Keratinocyte (primary cell): ENCODE results near the gene AGAP1. TPM values are rescaled to one million over a fixed set of nuclear protein-coding genes. Genes with fewer than 3 reads are reported as not detected.

ENCODE experiments used
- DNase-seq: peaks from one replicate; pipeline ENCODE4 v3.0.0-alpha.2; 2011; ENCODE audit warnings: low read depth, missing footprints, low spot score
- FAIRE-seq: peaks from 2 replicates; lab custom pipeline; 2011; peaks lifted over from hg19 to GRCh38; lab: Jason Lieb, UNC
- H2AFZ ChIP-seq: 2 replicates; pipeline ENCODE4 v1.6.0; 2012; ENCODE audit warnings: low read length, control low read depth, inconsistent platforms; ENCODE audit not compliant: control insufficient read depth
- H3K27ac ChIP-seq: 2 replicates; pipeline ENCODE4 v1.5.1; 2011; ENCODE audit warnings: low read length; ENCODE audit not compliant: control insufficient read depth, insufficient read depth
- H3K27me3 ChIP-seq: 3 replicates; pipeline ENCODE4 v1.6.0; 2011; ENCODE audit warnings: low read length; ENCODE audit not compliant: control insufficient read depth, insufficient read depth; ENCODE audit errors: extremely low read depth
- H3K36me3 ChIP-seq, 2 experiments: 2 replicates in 1 of 2; 3 replicates in 1 of 2; pipeline ENCODE4 v1.5.1; 2011; ENCODE audit warnings: low read length in 2 of 2, mild to moderate bottlenecking in 1 of 2; ENCODE audit not compliant: control insufficient read depth in 2 of 2, insufficient read depth in 2 of 2; ENCODE audit errors: extremely low read depth in 1 of 2
- H3K4me1 ChIP-seq: 3 replicates; pipeline ENCODE4 v1.5.1; 2011; ENCODE audit warnings: low read length; ENCODE audit not compliant: control insufficient read depth, insufficient read depth; ENCODE audit errors: extremely low read depth
- H3K4me2 ChIP-seq: 3 replicates; pipeline ENCODE4 v1.6.0; 2011; ENCODE audit warnings: low read depth, low read length; ENCODE audit not compliant: control insufficient read depth, insufficient read depth; ENCODE audit errors: extremely low read depth
- H3K4me3 ChIP-seq, 3 experiments: fragments of 200-600 bp in 1 of 3; sonication (generic) in 1 of 3; 2 replicates in 2 of 3; 3 replicates in 1 of 3; pipeline ENCODE4 v1.5.1; 2011 to 2016; ENCODE audit warnings: low read length in 3 of 3, mild to moderate bottlenecking in 3 of 3, control low read depth in 2 of 3, inconsistent platforms in 1 of 3, low read depth in 1 of 3, mixed read lengths in 1 of 3, mixed run types in 1 of 3, moderate library complexity in 1 of 3; ENCODE audit not compliant: control insufficient read depth in 2 of 3, insufficient read depth in 2 of 3; ENCODE audit errors: extremely low read depth in 1 of 3
- H3K79me2 ChIP-seq: 2 replicates; pipeline ENCODE4 v1.6.0; 2012; ENCODE audit warnings: low read length; ENCODE audit not compliant: control insufficient read depth, insufficient read depth
- H3K9ac ChIP-seq: 3 replicates; pipeline ENCODE4 v1.6.0; 2011; ENCODE audit warnings: low read length; ENCODE audit not compliant: control insufficient read depth, insufficient read depth; ENCODE audit errors: extremely low read depth
- H3K9me1 ChIP-seq: 3 replicates; pipeline ENCODE4 v1.6.0; 2011; ENCODE audit warnings: low read length; ENCODE audit not compliant: control insufficient read depth, insufficient read depth; ENCODE audit errors: extremely low read depth
- H3K9me3 ChIP-seq: 2 replicates; pipeline ENCODE4 v1.5.1; 2012; ENCODE audit warnings: low read depth, low read length; ENCODE audit not compliant: control insufficient read depth
- H4K20me1 ChIP-seq: 3 replicates; pipeline ENCODE4 v1.6.0; 2011; ENCODE audit warnings: low read length; ENCODE audit not compliant: control insufficient read depth, insufficient read depth; ENCODE audit errors: extremely low read depth
- CTCF ChIP-seq, 3 experiments: IDR thresholded peaks in 1 of 3; conservative IDR thresholded peaks in 1 of 3; optimal IDR thresholded peaks in 1 of 3; 2 replicates in 2 of 3; 3 replicates in 1 of 3; pipeline versions ENCODE3 to v1.5.1; 2011; ENCODE audit warnings: low read length in 3 of 3, mild to moderate bottlenecking in 3 of 3, moderate library complexity in 2 of 3, control low read depth in 1 of 3, inconsistent platforms in 1 of 3; ENCODE audit not compliant: insufficient read depth in 2 of 3; ENCODE audit errors: extremely low read depth in 1 of 3
- EZH2 ChIP-seq: IDR thresholded peaks from one replicate; pipeline ENCODE4 v1.6.1; 2012; ENCODE audit warnings: inconsistent platforms, mild to moderate bottlenecking, low read length, moderate library complexity
- dilution Hi-C: fragments of 300-500 bp; cut with MboI; formaldehyde crosslinking; loops from one replicate; pipeline ENCODE4 v1.7.0; 2020; ENCODE audit warnings: low sequenced_read_pairs; ENCODE audit not compliant: extremely low pct_ligation_motif_present
- polyA plus RNA-seq, 5 experiments: library from polyadenylated mRNA; depleted of rRNA in 3 of 5; stranded (reverse) in 3 of 5; stranded (forward) in 1 of 5; unstranded in 1 of 5; fragments of >200 nt; gene quantifications; 1 replicate in 1 of 5; 2 replicates in 3 of 5; 3 replicates in 1 of 5; pipeline versions ENCODE4 v1.2.1 to v1.2.3, GENCODE V29; 2011 to 2012; ENCODE audit warnings: missing spikeins in 2 of 5, low read depth in 1 of 5, low replicate concordance in 1 of 5

The AGAP1 gene
- polyA plus RNA-seq, 1 donor (not counting 4 experiments of a cell fraction or from before 2014, with no cell fraction given) = 12.6 TPM

DNA sequence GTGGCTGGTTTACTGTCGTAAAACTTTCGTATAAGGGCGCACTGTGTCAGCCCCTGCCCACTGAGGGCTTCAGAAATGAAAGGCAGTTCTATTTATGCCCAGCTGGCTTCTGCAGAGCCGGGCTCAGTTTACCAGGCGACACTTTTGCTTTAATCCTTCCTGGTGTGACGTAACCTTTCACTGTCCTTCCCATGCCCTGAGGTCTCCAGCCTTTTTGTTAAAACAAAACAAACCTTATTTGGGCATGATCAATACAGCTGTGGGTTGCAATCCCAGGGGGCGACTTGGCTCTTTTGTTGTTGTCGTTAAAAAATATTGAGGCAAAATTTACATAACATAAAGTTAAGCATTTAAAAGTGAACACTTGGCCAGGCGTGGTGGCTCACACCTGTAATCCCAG lies 85.3 kb downstream of the AGAP1 start:
- H3K9me3 ChIP-seq = no peaks in the 10 kb centered on the region
- no peak overlapping the region for H3K27ac ChIP-seq
- dilution Hi-C loops = no loop called here
- H4K20me1 ChIP-seq = peaks cover 20% of the 10 kb centered on the region
- no peak overlapping the region for H3K9ac ChIP-seq
- H3K4me2 ChIP-seq = no peak overlapping the region
- H3K27me3 ChIP-seq = no peaks in the 10 kb centered on the region
- peaks cover 34% of the 10 kb centered on the region for H3K79me2 ChIP-seq
- no peak overlapping the region for H3K4me3 ChIP-seq
- H3K9me1 ChIP-seq = no peaks in the 10 kb centered on the region
- FAIRE-seq (no peak), DNase-seq (no peak)
- peaks cover 10% of the 10 kb centered on the region for H3K4me1 ChIP-seq
- no peak overlapping the region for H2AFZ ChIP-seq
- H3K36me3 ChIP-seq = no peaks in the 10 kb centered on the region
- no peak for TF ChIP-seq CTCF (optimal IDR thresholded peaks at IDR 0.05 in 1 of 3, IDR thresholded peaks at IDR 0.05 in 1 of 3, conservative IDR thresholded peaks at IDR 0.05 in 1 of 3; ENCODE audit: extremely low read depth in 1 of 3, insufficient read depth in 2 of 3, low read length in 3 of 3)
- no peak for TF ChIP-seq EZH2

GRCh38 chr2:235580426-235581157 lies 86.7 kb downstream of the AGAP1 start:
- DNase-seq (no peak), FAIRE-seq (no peak)
- Histone ChIP-seq H3K27ac (no peak overlapping the region), H3K9me1 (no peaks in the 10 kb centered on the region), H3K4me2 (no peak overlapping the region), H3K36me3 (no peaks in the 10 kb centered on the region), H2AFZ (no peak overlapping the region), H3K4me1 (peaks cover 6% of the 10 kb centered on the region), H3K79me2 (peaks cover 31% of the 10 kb centered on the region), H3K9me3 (no peaks in the 10 kb centered on the region), H3K27me3 (no peaks in the 10 kb centered on the region), H4K20me1 (peaks cover 16% of the 10 kb centered on the region), H3K9ac (no peak overlapping the region), H3K4me3 (no peak overlapping the region)
- TF ChIP-seq CTCF (optimal IDR thresholded peaks at IDR 0.05 in 1 of 3, IDR thresholded peaks at IDR 0.05 in 1 of 3, conservative IDR thresholded peaks at IDR 0.05 in 1 of 3; ENCODE audit: extremely low read depth in 1 of 3, insufficient read depth in 2 of 3, low read length in 3 of 3) = no peak
- no peak for TF ChIP-seq EZH2
- dilution Hi-C loops = no loop called here
